OCI-LY7 (cell line): Measurements from ENCODE around the gene SFPQ. TPM values are rescaled to one million over a fixed set of nuclear protein-coding genes. Genes with fewer than 3 reads are reported as not detected.
"Not testable (repeated sequence)": the region's sequence is repeated elsewhere in the genome, so short reads cannot be mapped to it uniquely, and the experiment has no call there.

Experiments used
- Bru-seq: library from RNA; stranded (reverse); fragments of 400-500 nt; gene quantifications from one replicate; lab custom pipeline; 2021; lab: Mats Ljungman, UMichigan
- BruChase-seq, 2 experiments: library from RNA; stranded (reverse); fragments of 400-500 nt; gene quantifications; one replicate each; lab custom pipeline; 2021; lab: Mats Ljungman, UMichigan
- BruUV-seq: library from RNA; stranded (reverse); fragments of 400-500 nt; replicated peaks from 2 replicates; lab custom pipeline; 2021; lab: Mats Ljungman, UMichigan
- CTCF ChIA-PET: fragments of 300-600 bp; sonication (Branson Sonifier 250); formaldehyde crosslinking; loops from one replicate; lab custom pipeline; 2022; ENCODE audit warnings: antibody characterized with exemption; ENCODE audit not compliant: unreplicated experiment; lab: Charles Lee
- POLR2A ChIA-PET: fragments of 300-600 bp; sonication (Branson Sonifier 250); formaldehyde crosslinking; loops from one replicate; lab custom pipeline; 2022; ENCODE audit warnings: antibody characterized with exemption; lab: Charles Lee
- DNase-seq: peaks from one replicate; pipeline ENCODE4 v3.0.0-alpha.2; 2015; ENCODE audit warnings: low spot score
- H2AFZ ChIP-seq: fragments of 200-600 bp; sonication (generic), shearing (Covaris generic); 2 replicates; pipeline ENCODE4 v1.6.1; 2014; ENCODE audit warnings: mild to moderate bottlenecking, antibody characterized with exemption, low read length, moderate library complexity
- H3K27ac ChIP-seq: fragments of 200-600 bp; sonication (generic); 2 replicates; pipeline ENCODE4 v1.5.1; 2014; ENCODE audit warnings: mixed run types, low read depth, mild to moderate bottlenecking, moderate library complexity, low read length, inconsistent platforms; ENCODE audit not compliant: poor library complexity, severe bottlenecking
- H3K36me3 ChIP-seq: fragments of 200-600 bp; sonication (generic); 2 replicates; pipeline ENCODE4 v1.6.1; 2014; ENCODE audit warnings: mild to moderate bottlenecking, antibody characterized with exemption, low read length, moderate library complexity, mixed read lengths; ENCODE audit not compliant: insufficient read depth
- H3K4me1 ChIP-seq: fragments of 200-600 bp; sonication (generic); 2 replicates; pipeline ENCODE4 v1.5.1; 2014; ENCODE audit warnings: mild to moderate bottlenecking, low read length; ENCODE audit not compliant: insufficient read depth, poor library complexity, severe bottlenecking
- H3K4me2 ChIP-seq: fragments of 200-600 bp; sonication (generic); 2 replicates; pipeline ENCODE4 v1.6.1; 2014; ENCODE audit warnings: mild to moderate bottlenecking, low read length
- H3K4me3 ChIP-seq: fragments of 200-600 bp; sonication (generic); 2 replicates; pipeline ENCODE4 v1.5.1; 2014; ENCODE audit warnings: mild to moderate bottlenecking, low read depth, low read length; ENCODE audit not compliant: poor library complexity, severe bottlenecking
- H3K79me2 ChIP-seq: fragments of 200-600 bp; sonication (generic); 2 replicates; pipeline ENCODE4 v1.6.1; 2016; ENCODE audit warnings: low read depth, mild to moderate bottlenecking, low read length, moderate library complexity, mixed read lengths; ENCODE audit not compliant: insufficient read depth
- H3K9me2 ChIP-seq: fragments of 200-600 bp; sonication (generic); 2 replicates; pipeline ENCODE4 v1.6.1; 2016; ENCODE audit warnings: mild to moderate bottlenecking, low read length, mixed read lengths; ENCODE audit not compliant: insufficient read depth
- H3K9me3 ChIP-seq: fragments of 200-600 bp; sonication (generic); 2 replicates; pipeline ENCODE4 v1.6.1; 2014; ENCODE audit warnings: mild to moderate bottlenecking, mixed run types, low read length, mixed read lengths
- H4K20me1 ChIP-seq: fragments of 200-600 bp; sonication (generic); 2 replicates; pipeline ENCODE4 v1.6.1; 2014; ENCODE audit warnings: mild to moderate bottlenecking, antibody characterized with exemption, low read length, moderate library complexity, mixed read lengths; ENCODE audit not compliant: insufficient read depth
- EZH2phosphoT487 ChIP-seq: fragments of 200-600 bp; sonication (generic); IDR thresholded peaks from 2 replicates; pipeline ENCODE4 v1.6.1; 2018; ENCODE audit warnings: low read depth, borderline replicate concordance, mild to moderate bottlenecking, mixed run types, antibody characterized with exemption, low read length, moderate library complexity, mixed read lengths
- intact Hi-C: fragments of 100-400 bp; cut with micrococcal nuclease; formaldehyde crosslinking; loops from one replicate; pipeline ENCODE4 v1.10.0; 2022; ENCODE audit not compliant: unreplicated experiment
- long read RNA-seq: library from polyadenylated mRNA; stranded (forward); transcript quantifications from one replicate; pipeline ENCODE4 v2.0.0, GENCODE V29; 2022
- total RNA-seq, 2 experiments: library from RNA; depleted of rRNA in 1 of 2; stranded (reverse); fragments of >200 nt in 1 of 2; shearing (Covaris generic) in 1 of 2; gene quantifications; 2 replicates each; pipeline ENCODE4 v1.2.3, GENCODE V29; 2014 to 2022
- TF ChIP-seq, protein P1 (sequence below): fragments of 200-600 bp; sonication (generic); conservative IDR thresholded peaks from 2 replicates; pipeline ENCODE4 v1.5.1; 2014; ENCODE audit warnings: mild to moderate bottlenecking, antibody characterized with exemption, low read length, moderate library complexity, mixed read lengths

Gene SFPQ, protein sequence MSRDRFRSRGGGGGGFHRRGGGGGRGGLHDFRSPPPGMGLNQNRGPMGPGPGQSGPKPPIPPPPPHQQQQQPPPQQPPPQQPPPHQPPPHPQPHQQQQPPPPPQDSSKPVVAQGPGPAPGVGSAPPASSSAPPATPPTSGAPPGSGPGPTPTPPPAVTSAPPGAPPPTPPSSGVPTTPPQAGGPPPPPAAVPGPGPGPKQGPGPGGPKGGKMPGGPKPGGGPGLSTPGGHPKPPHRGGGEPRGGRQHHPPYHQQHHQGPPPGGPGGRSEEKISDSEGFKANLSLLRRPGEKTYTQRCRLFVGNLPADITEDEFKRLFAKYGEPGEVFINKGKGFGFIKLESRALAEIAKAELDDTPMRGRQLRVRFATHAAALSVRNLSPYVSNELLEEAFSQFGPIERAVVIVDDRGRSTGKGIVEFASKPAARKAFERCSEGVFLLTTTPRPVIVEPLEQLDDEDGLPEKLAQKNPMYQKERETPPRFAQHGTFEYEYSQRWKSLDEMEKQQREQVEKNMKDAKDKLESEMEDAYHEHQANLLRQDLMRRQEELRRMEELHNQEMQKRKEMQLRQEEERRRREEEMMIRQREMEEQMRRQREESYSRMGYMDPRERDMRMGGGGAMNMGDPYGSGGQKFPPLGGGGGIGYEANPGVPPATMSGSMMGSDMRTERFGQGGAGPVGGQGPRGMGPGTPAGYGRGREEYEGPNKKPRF
- 395 and 569 TPM in 2 replicates for total RNA-seq (2014; rRNA removed; shearing (Covaris generic))
- total RNA-seq (2022) = 532 and 593 TPM in 2 replicates
- Bru-seq, nascent RNA = percentile 100 among the genes with signal in this experiment
- percentile 100 among the genes with signal in this experiment for BruChase-seq, experiment 1, labeled RNA remaining after a 6-hour chase
- percentile 100 among the genes with signal in this experiment for BruChase-seq, experiment 2, labeled RNA remaining after a 2-hour chase
- long read RNA-seq, transcript SFPQ-203 (3 exons, 1,431 nt) = minor isoform, 9 of 377 reads
- long read RNA-seq, transcript SFPQ-205 (3 exons, 2,835 nt) = minor isoform, 29 of 377 reads
- long read RNA-seq, transcript SFPQ-201 (10 exons, 3,747 nt) = major isoform, 215 of 377 reads
- long read RNA-seq, partial matches to known transcripts = 83 of 377 reads
- long read RNA-seq, other reads (novel, unspliced or antisense) = 36 of 377 reads

DNA sequence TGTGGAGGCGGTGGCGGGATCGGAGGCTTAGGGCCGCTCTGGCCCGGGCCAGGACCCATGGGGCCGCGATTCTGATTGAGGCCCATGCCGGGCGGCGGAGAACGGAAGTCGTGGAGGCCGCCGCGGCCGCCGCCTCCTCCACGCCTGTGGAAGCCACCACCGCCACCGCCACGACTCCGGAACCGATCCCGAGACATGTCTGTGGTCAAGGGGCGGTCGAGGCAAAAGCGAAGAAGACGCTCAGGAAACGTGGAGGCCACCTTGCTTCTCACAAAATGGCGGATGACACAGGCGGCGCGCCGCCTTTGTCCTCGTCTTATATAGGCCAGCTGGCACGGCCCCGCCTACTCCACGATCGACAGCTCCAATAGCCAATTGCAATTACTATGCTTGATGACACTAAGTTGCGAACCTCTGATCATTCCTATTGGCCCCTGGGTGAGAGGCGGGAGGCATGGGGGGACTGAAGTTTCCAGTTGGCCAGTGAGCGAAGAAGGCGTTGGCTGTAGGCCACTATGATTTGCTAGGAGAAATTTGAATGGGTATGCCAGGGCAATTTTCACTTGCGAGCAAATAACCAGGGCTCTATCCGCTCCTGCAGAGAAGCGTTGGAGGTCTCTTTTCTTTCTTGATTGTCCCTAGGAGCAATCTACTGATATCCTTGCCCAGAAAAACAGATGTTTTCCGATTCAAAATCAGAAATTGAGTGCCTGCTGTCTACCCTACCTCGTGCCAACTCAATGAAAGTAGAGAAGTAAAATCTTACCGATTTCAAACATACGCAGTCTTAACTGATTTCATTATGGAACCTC lies at the start of gene SFPQ:
SFPQ (minus strand) TSS at position 293 of the 812 bp plus-strand sequence; CDS start at position 197, 96 bp downstream.
- H3K36me3 ChIP-seq = peaks cover 47% of the 10 kb centered on the region
- no peaks in the 10 kb centered on the region for H3K9me2 ChIP-seq
- peak; percentile 98 for DNase-seq
- ChIA-PET POLR2A (interaction anchor here (0.7 kb wide), 1 partner anchor 333 kb away, joined by 3 read pairs; the partner anchor contains the start of gene SMIM12), CTCF (no interaction called here)
- no peak for TF ChIP-seq EZH2phosphoT487
- TF ChIP-seq, protein P1, sequence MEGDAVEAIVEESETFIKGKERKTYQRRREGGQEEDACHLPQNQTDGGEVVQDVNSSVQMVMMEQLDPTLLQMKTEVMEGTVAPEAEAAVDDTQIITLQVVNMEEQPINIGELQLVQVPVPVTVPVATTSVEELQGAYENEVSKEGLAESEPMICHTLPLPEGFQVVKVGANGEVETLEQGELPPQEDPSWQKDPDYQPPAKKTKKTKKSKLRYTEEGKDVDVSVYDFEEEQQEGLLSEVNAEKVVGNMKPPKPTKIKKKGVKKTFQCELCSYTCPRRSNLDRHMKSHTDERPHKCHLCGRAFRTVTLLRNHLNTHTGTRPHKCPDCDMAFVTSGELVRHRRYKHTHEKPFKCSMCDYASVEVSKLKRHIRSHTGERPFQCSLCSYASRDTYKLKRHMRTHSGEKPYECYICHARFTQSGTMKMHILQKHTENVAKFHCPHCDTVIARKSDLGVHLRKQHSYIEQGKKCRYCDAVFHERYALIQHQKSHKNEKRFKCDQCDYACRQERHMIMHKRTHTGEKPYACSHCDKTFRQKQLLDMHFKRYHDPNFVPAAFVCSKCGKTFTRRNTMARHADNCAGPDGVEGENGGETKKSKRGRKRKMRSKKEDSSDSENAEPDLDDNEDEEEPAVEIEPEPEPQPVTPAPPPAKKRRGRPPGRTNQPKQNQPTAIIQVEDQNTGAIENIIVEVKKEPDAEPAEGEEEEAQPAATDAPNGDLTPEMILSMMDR = no peak
- H3K9me3 ChIP-seq = no peaks in the 10 kb centered on the region
- peaks cover 29% of the 10 kb centered on the region for H3K4me1 ChIP-seq
- peak within 1 kb of the TSS; percentile 84 for H2AFZ ChIP-seq
- H4K20me1 ChIP-seq = peaks cover 38% of the 10 kb centered on the region
- TSS peak; percentile 93 for BruUV-seq
- H3K4me3 ChIP-seq = peak within 1 kb of the TSS; percentile 98
- H3K27ac ChIP-seq = peak within 1 kb of the TSS; percentile 81
- H3K79me2 ChIP-seq = peaks cover 49% of the 10 kb centered on the region
- intact Hi-C loops = loop anchor here (1.0 to 5.0 kb wide), 3 partner anchors 9 to 336 kb away; partner anchors contain the start of genes SMIM12 and ZMYM4
- H3K4me2 ChIP-seq = peak within 1 kb of the TSS; percentile 76

DNA sequence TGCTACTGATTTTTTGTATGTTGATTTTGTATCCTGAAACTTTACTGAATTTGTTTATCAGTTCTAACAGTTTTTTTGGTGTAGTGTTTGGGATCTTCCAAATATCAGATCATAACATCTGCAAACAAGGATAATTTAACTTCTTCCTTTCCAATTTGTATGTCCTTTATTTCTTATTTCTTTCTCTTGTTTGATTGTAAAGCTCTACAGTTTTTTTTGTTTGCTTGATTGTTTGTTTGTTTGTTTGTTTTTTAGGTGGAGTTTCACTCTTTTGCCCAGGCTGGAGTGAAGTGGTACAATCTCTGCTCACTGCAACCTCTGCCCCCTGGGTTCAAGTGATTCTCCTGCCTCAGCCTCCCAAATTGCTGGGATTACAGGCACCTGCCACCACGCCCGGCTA lies 43.8 kb upstream of the SFPQ start:
- H3K27ac ChIP-seq, H4K20me1 ChIP-seq, H3K4me2 ChIP-seq, H2AFZ ChIP-seq, DNase-seq, H3K9me2 ChIP-seq, H3K9me3 ChIP-seq, H3K79me2 ChIP-seq, H3K4me3 ChIP-seq, H3K4me1 ChIP-seq, intact Hi-C loops, BruUV-seq, H3K36me3 ChIP-seq, CTCF ChIA-PET: not testable (repeated sequence)
- POLR2A ChIA-PET = interaction anchor here (0.6 kb wide), 1 partner anchor 19 kb away, joined by 3 read pairs; no protein-coding TSS in a partner anchor
